Endothelial cell of umbilical vein (primary cell): Measurements from ENCODE around the gene CAMK2B. TPM values are rescaled to one million over a fixed set of nuclear protein-coding genes. Genes with fewer than 3 reads are reported as not detected.

Experiments
- BruUV-seq: library from RNA; stranded (reverse); fragments of 400-500 nt; replicated peaks from 2 replicates; lab custom pipeline; 2021; lab: Mats Ljungman, UMichigan
- CTCF ChIA-PET: fragments of 300-600, 350-600 bp; sonication (Branson Sonifier 250); formaldehyde crosslinking; loops from one replicate; lab custom pipeline; 2021; ENCODE audit warnings: antibody characterized with exemption, inconsistent platforms; lab: Charles Lee
- POLR2A ChIA-PET: fragments of 300-600, 350-600 bp; sonication (Branson Sonifier 250); formaldehyde crosslinking; loops from one replicate; lab custom pipeline; 2021; ENCODE audit warnings: antibody characterized with exemption, inconsistent platforms; lab: Charles Lee
- DNase-seq: peaks from one replicate; pipeline ENCODE4 v3.0.0-alpha.2; 2011; ENCODE audit warnings: low read depth, low spot score
- FAIRE-seq: peaks from 2 replicates; lab custom pipeline; 2011; peaks lifted over from hg19 to GRCh38; lab: Jason Lieb, UNC
- H2AFZ ChIP-seq: 2 replicates; pipeline ENCODE4 v1.6.0; 2012; ENCODE audit warnings: low read depth, low read length, control low read depth, inconsistent platforms
- H3K27ac ChIP-seq: 2 replicates; pipeline ENCODE4 v1.5.1; 2011; ENCODE audit warnings: low read depth, mild to moderate bottlenecking, control low read depth, low read length, moderate library complexity; ENCODE audit not compliant: insufficient read depth
- H3K27me3 ChIP-seq, 2 experiments: 2 replicates each; pipeline versions ENCODE4 v1.6.0 to v1.6.1; 2011; ENCODE audit warnings: low read length in 2 of 2, mixed read lengths in 1 of 2; ENCODE audit not compliant: control insufficient read depth in 2 of 2, insufficient read depth in 2 of 2
- H3K36me3 ChIP-seq, 2 experiments: 2 replicates in 1 of 2; 3 replicates in 1 of 2; pipeline ENCODE4 v1.5.1; 2011; ENCODE audit warnings: low read length in 2 of 2, mild to moderate bottlenecking in 1 of 2, moderate library complexity in 1 of 2; ENCODE audit not compliant: control insufficient read depth in 2 of 2, insufficient read depth in 2 of 2; ENCODE audit errors: extremely low read depth in 1 of 2
- H3K4me1 ChIP-seq: 3 replicates; pipeline ENCODE4 v1.5.1; 2011; ENCODE audit warnings: mild to moderate bottlenecking, low read length; ENCODE audit not compliant: control insufficient read depth, insufficient read depth; ENCODE audit errors: extremely low read depth
- H3K4me2 ChIP-seq: 2 replicates; pipeline ENCODE4 v1.6.1; 2011; ENCODE audit warnings: low read length, control low read depth, mixed read lengths; ENCODE audit not compliant: insufficient read depth
- H3K4me3 ChIP-seq, 3 experiments: fragments of 200-600 bp in 1 of 3; sonication (generic), shearing (Covaris generic) in 1 of 3; replicated peaks in 1 of 3; 2 replicates each; pipeline ENCODE4 v1.5.1; 2011 to 2016; ENCODE audit warnings: control low read depth in 3 of 3, low read length in 3 of 3, mild to moderate bottlenecking in 2 of 3, inconsistent platforms in 1 of 3, low read depth in 1 of 3, moderate library complexity in 1 of 3; ENCODE audit not compliant: insufficient read depth in 1 of 3
- H3K79me2 ChIP-seq: 2 replicates; pipeline ENCODE4 v1.6.0; 2012; ENCODE audit warnings: low read length, inconsistent platforms; ENCODE audit not compliant: control insufficient read depth, insufficient read depth
- H3K9ac ChIP-seq: replicated peaks from 2 replicates; pipeline ENCODE3; 2011; ENCODE audit warnings: low read length, control low read depth; ENCODE audit not compliant: insufficient read depth; ENCODE audit errors: extremely low read depth
- H3K9me1 ChIP-seq: replicated peaks from 3 replicates; pipeline ENCODE4 v1.6.0; 2011; ENCODE audit warnings: mild to moderate bottlenecking, low read length; ENCODE audit not compliant: control insufficient read depth, insufficient read depth; ENCODE audit errors: extremely low read depth
- H3K9me3 ChIP-seq: replicated peaks from 2 replicates; pipeline ENCODE4 v1.5.1; 2012; ENCODE audit warnings: low read length, inconsistent platforms; ENCODE audit not compliant: control insufficient read depth, insufficient read depth
- H4K20me1 ChIP-seq: replicated peaks from 2 replicates; pipeline ENCODE3; 2011; ENCODE audit warnings: mild to moderate bottlenecking, low read length; ENCODE audit not compliant: control insufficient read depth, insufficient read depth; ENCODE audit errors: extremely low read depth
- CTCF ChIP-seq, 2 donors: IDR thresholded peaks; 1 replicate in 1 of 2; 2 replicates in 1 of 2; pipeline ENCODE4 v1.5.1; 2011; ENCODE audit warnings: low read length in 2 of 2, mild to moderate bottlenecking in 2 of 2, moderate library complexity in 2 of 2, control low read depth in 1 of 2, inconsistent platforms in 1 of 2, low read depth in 1 of 2; ENCODE audit not compliant: insufficient read depth in 1 of 2; ENCODE audit errors: extremely low read depth in 1 of 2
- EZH2 ChIP-seq: IDR thresholded peaks from 2 replicates; pipeline ENCODE4 v1.6.1; 2012; ENCODE audit warnings: borderline replicate concordance, low read depth, mild to moderate bottlenecking, moderate library complexity, low read length, inconsistent platforms; ENCODE audit not compliant: severe bottlenecking
- FOS ChIP-seq: IDR thresholded peaks from 2 replicates; pipeline ENCODE4 v1.6.1; 2011; ENCODE audit warnings: mild to moderate bottlenecking, low read length, moderate library complexity, borderline replicate concordance; ENCODE audit not compliant: insufficient read depth
- GATA2 ChIP-seq: IDR thresholded peaks from 2 replicates; pipeline ENCODE4 v1.7.0; 2011; ENCODE audit warnings: low read depth, mild to moderate bottlenecking, moderate library complexity, mixed read lengths, low read length; ENCODE audit not compliant: insufficient read length, insufficient read depth
- JUN ChIP-seq: IDR thresholded peaks from 2 replicates; pipeline ENCODE4 v1.6.1; 2011; ENCODE audit warnings: borderline replicate concordance, low read depth; ENCODE audit not compliant: insufficient read length, insufficient read depth
- MYC ChIP-seq: IDR thresholded peaks from one replicate; pipeline ENCODE4 v1.6.1; 2011; ENCODE audit warnings: mild to moderate bottlenecking, low read depth, low read length
- POLR2A ChIP-seq: IDR thresholded peaks from 2 replicates; pipeline ENCODE4 v1.6.1; 2012; ENCODE audit warnings: low read depth, mild to moderate bottlenecking, control low read depth, low read length
- dilution Hi-C: fragments of 300-500 bp; cut with MboI; formaldehyde crosslinking; loops from one replicate; pipeline ENCODE4 v1.15.0; 2019; ENCODE audit warnings: low sequenced_read_pairs; ENCODE audit not compliant: extremely low pct_ligation_motif_present
- intact Hi-C: fragments of 100-400 bp; cut with micrococcal nuclease; formaldehyde crosslinking; loops from one replicate; pipeline ENCODE4 v1.10.0; 2022
- polyA plus RNA-seq, 4 experiments: library from polyadenylated mRNA; depleted of rRNA in 3 of 4; stranded (reverse) in 3 of 4; unstranded in 1 of 4; fragments of >200 nt; gene quantifications; 2 replicates each; pipeline versions ENCODE4 v1.2.1 to v1.2.3, GENCODE V29; 2011 to 2012; ENCODE audit warnings: missing spikeins in 1 of 4
- total RNA-seq: library from RNA; stranded (reverse); gene quantifications from 2 replicates; pipeline ENCODE4 v1.2.3, GENCODE V29; 2021

Gene CAMK2B
- total and polyA plus RNA-seq, 2 donors (not counting 3 experiments of a cell fraction or from before 2014, with no cell fraction given) = 0.57 to 1.6 TPM

- BruUV-seq = no TSS peak
Measured at GRCh38 chr7:44213206-44213876, 112.1 kb downstream of the CAMK2B start.

More at GRCh38 chr7:44213206-44213876, 112.1 kb downstream of the CAMK2B start:
- Histone ChIP-seq H3K36me3 (peaks cover 12 to 39% of the 10 kb centered on the region in 2 experiments), H3K9me3 (no peaks in the 10 kb centered on the region), H3K9me1 (no peaks in the 10 kb centered on the region), H4K20me1 (no peaks in the 10 kb centered on the region), H2AFZ (no peak overlapping the region), H3K4me1 (no peaks in the 10 kb centered on the region), H3K27me3 (no peaks in the 10 kb centered on the region), H3K9ac (no peak overlapping the region), H3K27ac (no peak overlapping the region), H3K79me2 (no peaks in the 10 kb centered on the region), H3K4me2 (no peak overlapping the region), H3K4me3 (no peak overlapping the region)
- no peak for DNase-seq
- ChIA-PET CTCF (interaction anchor here (2.5 kb wide), 2 partner anchors 46 to 352 kb away, joined by 6 to 18 read pairs; no protein-coding TSS in a partner anchor), POLR2A (no interaction called here)
- dilution Hi-C loops (no loop called here), intact Hi-C loops (no loop called here)
- TF ChIP-seq MYC (no peak), CTCF (IDR thresholded peaks at IDR 0.05; ENCODE audit: extremely low read depth in 1 of 2, insufficient read depth in 1 of 2, low read depth in 1 of 2, low read length in 2 of 2) (no peak), POLR2A (no peak), JUN (no peak), EZH2 (no peak), GATA2 (no peak), FOS (no peak)
- no peak for FAIRE-seq
